ENCODE measurements around the gene RPAP3. TPM values are rescaled to one million over a fixed set of nuclear protein-coding genes. Genes with fewer than 3 reads are reported as not detected.
A peak's percentile ranks its signal among the peaks of the same experiment; 100 is the strongest.

The RPAP3 gene
- total and polyA plus RNA-seq, 4 donors = 9.5 to 19.9 (median 14.9) TPM

DNA sequence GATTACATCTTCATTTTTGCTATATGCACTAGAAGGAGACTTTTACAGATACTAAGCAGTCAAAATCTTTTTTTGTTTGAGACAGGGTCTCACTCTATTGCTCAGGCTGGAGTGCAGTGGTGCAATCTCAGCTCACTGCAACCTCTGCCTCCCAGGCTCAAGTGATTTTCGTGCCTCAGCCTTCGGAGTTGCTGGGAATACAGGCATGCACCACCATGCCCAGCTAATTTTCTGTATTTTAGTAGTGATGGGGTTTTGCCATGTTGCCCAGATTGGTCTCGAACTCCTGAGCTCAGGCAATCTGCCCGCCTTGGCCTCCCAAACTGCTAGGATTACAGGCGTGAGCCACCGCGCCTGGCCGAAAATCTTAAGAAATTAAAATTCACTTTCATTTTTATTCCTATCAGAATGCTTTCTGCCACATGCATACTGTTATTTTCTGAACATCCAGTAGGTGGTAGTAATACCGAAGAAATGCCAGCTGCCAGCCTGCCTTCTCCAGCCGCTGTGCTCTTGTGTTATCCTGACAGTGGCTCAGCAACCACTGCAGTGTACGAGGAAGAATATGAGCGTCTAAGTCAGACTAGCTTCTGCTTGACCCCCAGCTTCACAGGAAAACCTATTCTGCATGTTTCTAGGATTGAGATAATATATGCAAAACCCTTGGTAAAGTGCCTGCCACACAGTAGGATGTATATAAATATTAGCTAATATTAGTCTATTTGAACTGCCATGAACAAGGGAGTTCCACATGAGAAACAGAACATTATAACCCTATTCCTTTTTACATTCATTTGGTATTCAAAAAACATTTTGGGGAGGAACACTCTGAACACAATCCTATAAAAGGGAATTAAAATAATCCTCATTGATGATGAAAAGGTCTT, 54.2 kb downstream of the RPAP3 start:
- WGBS, 2 donors = 39 to 45% methylated on average over 12 of the region's 12 CpGs
- DNase-seq = peak; percentile 65 to 77 (median 74)
- H3K9me3 ChIP-seq (ENCODE audit: control insufficient read depth in 4 of 4, insufficient read depth in 3 of 4, low read length in 3 of 4) = no peaks in the 10 kb centered on the region
- TF ChIP-seq, protein P1, sequence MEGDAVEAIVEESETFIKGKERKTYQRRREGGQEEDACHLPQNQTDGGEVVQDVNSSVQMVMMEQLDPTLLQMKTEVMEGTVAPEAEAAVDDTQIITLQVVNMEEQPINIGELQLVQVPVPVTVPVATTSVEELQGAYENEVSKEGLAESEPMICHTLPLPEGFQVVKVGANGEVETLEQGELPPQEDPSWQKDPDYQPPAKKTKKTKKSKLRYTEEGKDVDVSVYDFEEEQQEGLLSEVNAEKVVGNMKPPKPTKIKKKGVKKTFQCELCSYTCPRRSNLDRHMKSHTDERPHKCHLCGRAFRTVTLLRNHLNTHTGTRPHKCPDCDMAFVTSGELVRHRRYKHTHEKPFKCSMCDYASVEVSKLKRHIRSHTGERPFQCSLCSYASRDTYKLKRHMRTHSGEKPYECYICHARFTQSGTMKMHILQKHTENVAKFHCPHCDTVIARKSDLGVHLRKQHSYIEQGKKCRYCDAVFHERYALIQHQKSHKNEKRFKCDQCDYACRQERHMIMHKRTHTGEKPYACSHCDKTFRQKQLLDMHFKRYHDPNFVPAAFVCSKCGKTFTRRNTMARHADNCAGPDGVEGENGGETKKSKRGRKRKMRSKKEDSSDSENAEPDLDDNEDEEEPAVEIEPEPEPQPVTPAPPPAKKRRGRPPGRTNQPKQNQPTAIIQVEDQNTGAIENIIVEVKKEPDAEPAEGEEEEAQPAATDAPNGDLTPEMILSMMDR (IDR thresholded peaks at IDR 0.05; ENCODE audit: control extremely low read depth, extremely low read depth) = peak; percentile 71
- no peaks in the 10 kb centered on the region for H3K27me3 ChIP-seq (ENCODE audit: control insufficient read depth in 3 of 3, insufficient read depth in 3 of 3, low read length in 2 of 3)
- peaks cover 0 to 3% (median 0%) of the 10 kb centered on the region in 4 donors for H3K36me3 ChIP-seq (ENCODE audit: control insufficient read depth in 4 of 4, insufficient read depth in 4 of 4, low read length in 4 of 4)
- no peak overlapping the region for H3K9ac ChIP-seq (ENCODE audit: insufficient read depth in 1 of 2, low read length in 2 of 2)
- no peak overlapping the region for H3K4me3 ChIP-seq
- peak; percentile 87 for ATAC-seq (ENCODE audit: insufficient read depth, low FRiP score)
- no peak overlapping the region for H3K27ac ChIP-seq (ENCODE audit: low read depth in 1 of 2, low read length in 1 of 2)
- H3K4me1 ChIP-seq (ENCODE audit: control insufficient read depth in 5 of 5, insufficient read depth in 5 of 5, low read length in 5 of 5) = peaks cover 0 to 9% (median 0%) of the 10 kb centered on the region in 5 donors

DNA sequence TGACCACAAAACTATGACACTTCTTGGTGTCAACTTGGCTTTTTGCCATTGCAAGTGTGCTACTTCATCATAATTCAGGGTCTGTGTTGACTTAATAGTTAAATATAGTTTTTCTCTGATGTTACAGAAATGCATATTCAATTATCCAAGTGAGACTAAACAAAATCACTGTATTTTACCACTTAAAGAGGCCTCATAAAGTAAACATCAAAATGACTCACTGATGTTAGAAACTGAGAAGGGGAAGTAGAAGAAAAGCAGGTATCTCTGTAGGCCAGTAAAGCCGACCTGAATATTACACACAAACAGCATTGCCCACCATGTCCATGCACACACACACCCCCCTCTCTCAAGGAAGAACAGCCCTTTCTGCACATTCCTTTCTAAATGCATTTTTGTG, 55.4 kb downstream of the RPAP3 start:
- ATAC-seq (ENCODE audit: insufficient read depth, low FRiP score) = no peak
- 55 to 56% methylated on average over 1 of the region's 1 CpG for WGBS, 2 donors
- H3K9ac ChIP-seq (ENCODE audit: insufficient read depth in 1 of 2, low read length in 2 of 2) = no peak overlapping the region

DNA sequence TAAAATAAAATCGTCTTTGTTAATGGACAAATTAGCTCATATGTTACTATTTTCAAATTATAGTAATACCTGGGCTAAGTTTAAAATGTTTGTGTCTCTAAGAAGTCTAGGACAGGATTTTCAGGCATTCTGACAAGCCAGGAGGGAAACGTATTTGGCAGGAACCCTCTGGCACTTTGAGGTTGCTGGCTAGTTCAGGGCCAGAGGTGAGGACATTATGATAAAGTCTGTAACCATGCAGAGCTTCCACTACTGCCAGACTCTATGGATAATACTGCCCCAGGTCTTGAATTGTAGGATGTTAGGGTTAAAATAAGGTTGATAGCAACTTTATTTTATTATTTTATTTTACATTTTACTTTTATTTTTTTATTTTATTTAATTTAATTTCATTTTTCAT, 56.4 kb downstream of the RPAP3 start:
- no peak for DNase-seq
- 86 to 94% methylated on average over 2 of the region's 2 CpGs for WGBS, 2 donors
- H3K9me3 ChIP-seq (ENCODE audit: control insufficient read depth in 4 of 4, insufficient read depth in 3 of 4, low read length in 3 of 4) = peaks cover 0 to 5% (median 0%) of the 10 kb centered on the region in 4 donors

More for the DNA sequence above, 55.4 kb downstream of the RPAP3 start:
- no peaks in the 10 kb centered on the region for H3K9me3 ChIP-seq (ENCODE audit: control insufficient read depth in 4 of 4, insufficient read depth in 3 of 4, low read length in 3 of 4)
- peaks cover 0 to 9% (median 0%) of the 10 kb centered on the region in 5 donors for H3K4me1 ChIP-seq (ENCODE audit: control insufficient read depth in 5 of 5, insufficient read depth in 5 of 5, low read length in 5 of 5)
- no peak for DNase-seq
- TF ChIP-seq, protein P1 (IDR thresholded peaks at IDR 0.05; ENCODE audit: control extremely low read depth, extremely low read depth) = no peak
- H3K4me3 ChIP-seq = no peak overlapping the region
- H3K27ac ChIP-seq (ENCODE audit: low read depth in 1 of 2, low read length in 1 of 2) = no peak overlapping the region
- H3K36me3 ChIP-seq (ENCODE audit: control insufficient read depth in 4 of 4, insufficient read depth in 4 of 4, low read length in 4 of 4) = peaks cover 0 to 1% (median 0%) of the 10 kb centered on the region in 4 donors
- H3K27me3 ChIP-seq (ENCODE audit: control insufficient read depth in 3 of 3, insufficient read depth in 3 of 3, low read length in 2 of 3) = no peaks in the 10 kb centered on the region

More for the DNA sequence above, 56.4 kb downstream of the RPAP3 start:
- Histone ChIP-seq H3K4me1 (ENCODE audit: control insufficient read depth in 5 of 5, insufficient read depth in 5 of 5, low read length in 5 of 5) (peaks cover 0 to 9% (median 0%) of the 10 kb centered on the region in 5 donors), H3K4me3 (no peak overlapping the region), H3K27ac (ENCODE audit: low read depth in 1 of 2, low read length in 1 of 2) (no peak overlapping the region), H3K27me3 (ENCODE audit: control insufficient read depth in 3 of 3, insufficient read depth in 3 of 3, low read length in 2 of 3) (no peaks in the 10 kb centered on the region), H3K36me3 (ENCODE audit: control insufficient read depth in 4 of 4, insufficient read depth in 4 of 4, low read length in 4 of 4) (peaks cover 0 to under 1% (median 0%) of the 10 kb centered on the region in 4 donors), H3K9ac (ENCODE audit: insufficient read depth in 1 of 2, low read length in 2 of 2) (no peak overlapping the region)
- no peak for ATAC-seq (ENCODE audit: insufficient read depth, low FRiP score)
- TF ChIP-seq, protein P1 (IDR thresholded peaks at IDR 0.05; ENCODE audit: control extremely low read depth, extremely low read depth) = no peak

Data from lung (tissue), 12 donors.